Right lobe of liver (tissue), 4 donors: ENCODE results near the gene UBASH3B.

Experiments used
- POLR2A ChIP-seq: fragments of 450-650 bp; IDR thresholded peaks from one replicate; pipeline ENCODE4 v1.6.1; 2017; ENCODE audit warnings: antibody characterized with exemption, mild to moderate bottlenecking
- TF ChIP-seq, protein P1 (sequence below), 4 donors: fragments of 200-600 bp in 3 of 4; fragments of 450-650 bp in 1 of 4; IDR thresholded peaks; one replicate each; pipeline versions ENCODE4 v1.5.1 to v1.8.0; 2016 to 2022; ENCODE audit warnings: antibody characterized with exemption in 4 of 4, mild to moderate bottlenecking in 2 of 4
- donor health status: DM: no; HTN: no; CAD: no.
- donor health status: DM: no; HTN: no; CAD: no.
- donor health status: DM: no; HTN: yes; CAD: no.

DNA sequence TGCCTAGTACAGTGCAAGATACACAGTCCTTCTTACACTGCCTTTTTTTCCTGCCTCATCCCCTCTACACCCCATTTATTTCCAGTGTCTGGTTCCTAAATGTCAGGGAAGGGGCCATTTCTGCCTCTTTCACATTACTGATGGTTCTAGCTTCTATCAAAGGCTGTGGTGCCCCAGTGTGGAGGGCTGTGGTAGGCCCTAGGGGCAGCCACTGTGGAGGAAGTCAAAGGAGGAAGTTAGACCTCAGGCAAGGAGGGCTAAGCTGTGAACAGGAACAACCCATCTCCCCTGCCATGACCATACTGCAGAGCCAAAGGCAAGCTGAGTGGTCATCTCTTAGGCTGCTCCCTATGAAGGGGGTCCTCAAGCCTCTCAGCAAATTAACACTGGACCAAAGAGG, 100.9 kb downstream of the UBASH3B start:
- TF ChIP-seq, protein P1, sequence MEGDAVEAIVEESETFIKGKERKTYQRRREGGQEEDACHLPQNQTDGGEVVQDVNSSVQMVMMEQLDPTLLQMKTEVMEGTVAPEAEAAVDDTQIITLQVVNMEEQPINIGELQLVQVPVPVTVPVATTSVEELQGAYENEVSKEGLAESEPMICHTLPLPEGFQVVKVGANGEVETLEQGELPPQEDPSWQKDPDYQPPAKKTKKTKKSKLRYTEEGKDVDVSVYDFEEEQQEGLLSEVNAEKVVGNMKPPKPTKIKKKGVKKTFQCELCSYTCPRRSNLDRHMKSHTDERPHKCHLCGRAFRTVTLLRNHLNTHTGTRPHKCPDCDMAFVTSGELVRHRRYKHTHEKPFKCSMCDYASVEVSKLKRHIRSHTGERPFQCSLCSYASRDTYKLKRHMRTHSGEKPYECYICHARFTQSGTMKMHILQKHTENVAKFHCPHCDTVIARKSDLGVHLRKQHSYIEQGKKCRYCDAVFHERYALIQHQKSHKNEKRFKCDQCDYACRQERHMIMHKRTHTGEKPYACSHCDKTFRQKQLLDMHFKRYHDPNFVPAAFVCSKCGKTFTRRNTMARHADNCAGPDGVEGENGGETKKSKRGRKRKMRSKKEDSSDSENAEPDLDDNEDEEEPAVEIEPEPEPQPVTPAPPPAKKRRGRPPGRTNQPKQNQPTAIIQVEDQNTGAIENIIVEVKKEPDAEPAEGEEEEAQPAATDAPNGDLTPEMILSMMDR (IDR thresholded peaks at IDR 0.05): peak in 3 of 4 donors; percentile 9 to 29 (median 16)
- TF ChIP-seq POLR2A: no peak
